Nephron progenitor cell (in vitro differentiated cells): Measurements from ENCODE around the gene SV2A.
"Not testable (repeated sequence)": the region's sequence is repeated elsewhere in the genome, so short reads cannot be mapped to it uniquely, and the experiment has no call there.

Experiments used
- DNase-seq: peaks from one replicate; pipeline ENCODE4 v3.0.0; 2021
- H3K27ac Mint-ChIP-seq: 2 replicates; pipeline ENCODE4 v1.8.0; 2021; ENCODE audit warnings: mild to moderate bottlenecking, moderate library complexity, mixed read lengths
- H3K27me3 Mint-ChIP-seq: 2 replicates; pipeline ENCODE4 v1.8.0; 2021; ENCODE audit warnings: mild to moderate bottlenecking, low read depth, mixed read lengths; ENCODE audit not compliant: poor library complexity
- H3K36me3 Mint-ChIP-seq: 2 replicates; pipeline ENCODE4 v1.8.0; 2021; ENCODE audit warnings: low read depth, mixed read lengths
- H3K4me1 Mint-ChIP-seq: 2 replicates; pipeline ENCODE4 v1.8.0; 2021; ENCODE audit warnings: mixed read lengths
- H3K4me3 Mint-ChIP-seq: 2 replicates; pipeline ENCODE4 v1.8.0; 2021; ENCODE audit warnings: mild to moderate bottlenecking, moderate library complexity, mixed read lengths
- H3K9me3 Mint-ChIP-seq: 2 replicates; pipeline ENCODE4 v1.8.0; 2021; ENCODE audit warnings: mild to moderate bottlenecking, moderate library complexity, mixed read lengths
- TF ChIP-seq, protein P1 (sequence below): fragments of 200-600 bp; sonication (generic); IDR thresholded peaks from 2 replicates; pipeline ENCODE4 v1.5.0; 2021; ENCODE audit warnings: antibody characterized with exemption

Gene SV2A

DNA sequence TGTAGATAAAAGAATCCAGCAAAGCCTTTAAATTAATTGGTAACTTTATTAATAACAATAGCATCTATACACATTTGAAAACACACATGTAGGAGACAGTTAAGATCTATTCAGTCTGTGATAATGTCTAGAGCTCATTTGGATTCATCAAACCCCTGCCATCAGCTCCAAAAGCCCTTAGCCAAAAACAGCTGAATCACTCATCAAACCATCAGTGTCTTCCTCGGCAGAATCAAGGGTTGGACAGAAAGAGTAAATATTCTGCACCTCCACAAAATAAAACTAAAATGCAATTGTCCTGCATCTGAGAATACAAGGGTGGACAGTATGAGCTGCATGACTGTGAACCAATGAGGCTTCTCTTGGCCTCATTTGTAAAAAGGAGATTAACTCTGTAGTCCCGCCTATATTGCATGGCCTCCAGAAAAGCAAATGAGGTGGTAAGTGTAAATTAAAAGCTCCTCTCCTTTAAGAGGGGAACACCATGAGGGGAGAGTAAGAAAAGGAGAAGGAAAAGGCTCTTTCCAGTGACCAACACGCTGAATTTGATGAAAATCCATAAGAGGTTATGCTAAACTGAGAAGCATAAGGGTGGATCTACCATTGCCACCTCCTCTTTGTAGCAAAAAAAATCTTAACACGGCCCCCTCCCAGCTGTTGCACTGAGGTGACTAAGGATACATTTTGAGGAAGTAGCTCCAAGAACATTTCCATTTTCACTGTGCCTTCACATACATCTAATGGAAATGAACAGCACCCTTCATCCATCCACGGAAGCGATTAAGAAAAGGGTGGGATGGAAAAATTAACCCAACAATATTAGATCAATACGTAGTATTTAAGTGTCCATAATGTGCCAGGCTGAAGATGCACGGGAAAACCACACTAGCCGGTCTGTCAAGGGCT lies 33.0 kb downstream of the SV2A start:
- Mint-ChIP-seq H3K36me3 (no peaks in the 10 kb centered on the region), H3K9me3 (no peaks in the 10 kb centered on the region), H3K27ac (no peak overlapping the region), H3K4me3 (no peak overlapping the region), H3K4me1 (peaks cover 8% of the 10 kb centered on the region), H3K27me3 (peaks cover 4% of the 10 kb centered on the region)
- DNase-seq: no peak
- TF ChIP-seq, protein P1, sequence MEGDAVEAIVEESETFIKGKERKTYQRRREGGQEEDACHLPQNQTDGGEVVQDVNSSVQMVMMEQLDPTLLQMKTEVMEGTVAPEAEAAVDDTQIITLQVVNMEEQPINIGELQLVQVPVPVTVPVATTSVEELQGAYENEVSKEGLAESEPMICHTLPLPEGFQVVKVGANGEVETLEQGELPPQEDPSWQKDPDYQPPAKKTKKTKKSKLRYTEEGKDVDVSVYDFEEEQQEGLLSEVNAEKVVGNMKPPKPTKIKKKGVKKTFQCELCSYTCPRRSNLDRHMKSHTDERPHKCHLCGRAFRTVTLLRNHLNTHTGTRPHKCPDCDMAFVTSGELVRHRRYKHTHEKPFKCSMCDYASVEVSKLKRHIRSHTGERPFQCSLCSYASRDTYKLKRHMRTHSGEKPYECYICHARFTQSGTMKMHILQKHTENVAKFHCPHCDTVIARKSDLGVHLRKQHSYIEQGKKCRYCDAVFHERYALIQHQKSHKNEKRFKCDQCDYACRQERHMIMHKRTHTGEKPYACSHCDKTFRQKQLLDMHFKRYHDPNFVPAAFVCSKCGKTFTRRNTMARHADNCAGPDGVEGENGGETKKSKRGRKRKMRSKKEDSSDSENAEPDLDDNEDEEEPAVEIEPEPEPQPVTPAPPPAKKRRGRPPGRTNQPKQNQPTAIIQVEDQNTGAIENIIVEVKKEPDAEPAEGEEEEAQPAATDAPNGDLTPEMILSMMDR: no peak

DNA sequence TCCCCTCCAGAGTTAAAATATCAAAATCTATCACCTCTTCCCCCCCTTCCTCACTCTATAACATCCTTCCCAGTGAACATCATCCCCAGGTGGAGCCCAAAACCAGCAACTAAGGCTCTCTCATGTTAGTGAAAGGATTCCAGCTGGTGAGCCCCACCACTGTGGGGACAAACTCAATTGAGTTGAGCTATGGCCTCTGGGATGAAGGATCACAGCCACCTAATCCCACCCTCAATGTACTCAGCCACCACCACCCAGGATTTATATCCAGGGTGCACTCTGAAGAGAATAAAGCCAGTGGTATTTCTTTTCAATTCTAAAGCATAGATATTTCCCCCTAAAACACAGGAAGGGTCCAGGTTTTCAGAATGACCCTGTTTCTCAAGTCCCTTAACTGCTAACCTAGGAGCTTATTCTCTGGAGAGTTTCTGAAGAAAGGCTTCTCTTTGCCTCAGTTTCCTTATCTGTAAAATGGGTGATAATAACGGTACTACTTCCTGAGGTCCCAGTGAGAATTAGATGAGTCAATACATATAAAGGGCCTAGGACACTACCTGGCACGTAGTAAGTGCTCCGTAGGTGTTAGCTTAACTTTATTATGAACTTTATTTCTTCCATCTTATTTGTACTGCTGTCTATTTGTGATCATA lies 33.9 kb downstream of the SV2A start:
- Mint-ChIP-seq H3K9me3 (no peaks in the 10 kb centered on the region), H3K27ac (no peak overlapping the region), H3K4me3 (no peak overlapping the region), H3K27me3 (no peaks in the 10 kb centered on the region), H3K36me3 (no peaks in the 10 kb centered on the region), H3K4me1 (peaks cover 12% of the 10 kb centered on the region)
- no peak for DNase-seq
- TF ChIP-seq, protein P1: no peak

DNA sequence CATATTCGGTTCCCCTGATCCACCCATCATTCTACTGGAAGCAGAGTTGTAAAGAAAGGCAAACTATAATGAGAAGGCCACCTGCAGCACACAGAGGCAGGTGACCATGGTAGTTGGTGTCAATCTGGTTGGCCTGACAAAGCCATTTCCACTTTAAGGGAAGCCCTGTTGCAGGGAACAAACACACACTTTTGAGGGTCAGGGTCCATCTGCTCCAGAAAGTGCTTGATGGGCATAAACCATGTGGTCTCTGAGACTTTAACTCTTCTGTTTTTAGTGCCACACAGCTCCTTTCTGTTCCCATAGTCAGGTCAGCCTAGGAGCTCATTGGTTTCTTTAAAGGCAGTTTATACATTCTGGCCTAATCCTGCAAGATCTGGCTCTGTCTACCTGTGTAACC lies 35.8 kb downstream of the SV2A start:
- Mint-ChIP-seq H3K27me3 (no peaks in the 10 kb centered on the region), H3K27ac (no peak overlapping the region), H3K36me3 (no peaks in the 10 kb centered on the region), H3K4me3 (no peak overlapping the region), H3K9me3 (no peaks in the 10 kb centered on the region), H3K4me1 (peaks cover 19% of the 10 kb centered on the region)
- no peak for DNase-seq
- TF ChIP-seq, protein P1: no peak

DNA sequence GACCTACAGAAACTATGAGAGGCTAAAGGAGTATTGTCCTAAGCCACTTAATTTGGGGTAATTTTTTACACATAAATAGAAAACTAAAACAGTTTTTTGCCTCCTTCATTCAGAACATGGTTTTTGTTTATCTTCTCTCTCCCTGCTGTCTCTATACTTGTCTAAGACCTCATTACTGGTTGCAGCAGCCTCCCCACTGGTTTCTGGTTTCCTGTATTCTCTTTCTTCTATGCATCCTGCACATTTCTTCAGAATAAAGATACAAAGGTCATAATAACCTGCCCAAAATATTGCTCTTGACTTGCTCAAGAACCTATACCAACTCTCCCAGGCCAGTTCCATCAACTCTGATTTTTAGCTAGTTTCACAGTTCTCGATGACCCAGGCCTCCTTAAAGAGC lies 38.1 kb downstream of the SV2A start:
- no peak for DNase-seq
- Mint-ChIP-seq H3K27ac (no peak overlapping the region), H3K4me3 (no peak overlapping the region), H3K4me1 (peaks cover 19% of the 10 kb centered on the region), H3K36me3 (no peaks in the 10 kb centered on the region), H3K9me3 (no peaks in the 10 kb centered on the region), H3K27me3 (no peaks in the 10 kb centered on the region)
- TF ChIP-seq, protein P1: no peak

DNA sequence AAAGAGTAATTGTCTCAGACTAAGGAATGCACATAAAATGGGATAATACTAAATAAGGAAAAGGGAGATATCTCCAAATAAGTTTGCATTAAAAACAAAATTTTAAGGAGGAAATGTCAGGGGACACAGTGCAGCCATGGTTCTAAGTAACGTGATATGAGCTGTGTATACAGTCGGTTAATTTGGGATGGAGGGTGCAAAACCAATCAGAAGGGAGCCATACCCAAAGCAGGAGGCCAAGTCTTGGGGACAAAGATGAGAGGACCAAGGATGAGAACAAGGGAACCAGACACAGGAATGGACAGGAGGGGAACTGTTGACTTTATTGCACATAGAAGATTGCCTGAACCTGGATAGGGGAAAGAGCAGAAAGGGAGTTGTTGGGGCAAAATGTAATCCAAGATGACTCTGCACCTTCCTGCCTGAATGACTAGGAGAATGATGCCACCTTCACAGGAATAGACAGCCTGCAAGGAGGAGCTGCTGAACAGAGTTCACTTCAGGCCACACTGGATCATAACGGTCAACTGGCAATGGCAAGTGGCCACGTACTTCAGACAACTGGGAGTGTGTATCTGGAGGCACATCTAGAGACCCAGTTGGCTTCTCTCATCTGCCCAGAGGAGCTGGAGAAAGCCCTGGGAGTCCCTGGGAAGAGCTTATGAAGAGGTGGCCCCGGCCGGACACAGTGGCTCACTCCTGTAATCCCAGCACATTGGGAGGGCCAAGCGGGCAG lies 40.3 kb downstream of the SV2A start:
- H3K36me3 Mint-ChIP-seq: no peaks in the 10 kb centered on the region
- H3K27me3 Mint-ChIP-seq: no peaks in the 10 kb centered on the region
- TF ChIP-seq, protein P1: no peak
- no peak overlapping the region for H3K4me3 Mint-ChIP-seq
- no peak for DNase-seq
- peaks cover 19% of the 10 kb centered on the region for H3K4me1 Mint-ChIP-seq
- H3K9me3 Mint-ChIP-seq: no peaks in the 10 kb centered on the region
- no peak overlapping the region for H3K27ac Mint-ChIP-seq

DNA sequence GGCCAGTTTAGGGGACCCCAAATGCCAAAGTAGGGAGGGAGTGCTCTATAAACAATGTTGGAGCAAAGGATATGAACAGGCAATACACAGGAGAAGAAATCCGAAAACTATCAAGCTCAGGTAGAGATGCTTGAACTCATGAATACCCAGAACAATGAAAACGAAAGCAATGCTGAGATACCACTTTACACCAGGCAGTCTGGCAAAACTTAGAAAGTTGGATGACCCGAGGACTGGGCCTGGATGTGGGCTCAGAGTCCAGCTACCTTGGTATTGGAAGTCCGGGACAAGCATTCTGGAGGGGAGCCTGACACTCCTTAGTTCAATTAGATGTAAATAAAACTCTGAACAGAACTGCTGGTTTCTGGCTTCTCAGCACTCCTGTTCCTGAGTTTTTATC lies 44.6 kb downstream of the SV2A start:
- not testable (repeated sequence) for DNase-seq, H3K36me3 Mint-ChIP-seq, H3K27ac Mint-ChIP-seq, H3K9me3 Mint-ChIP-seq, H3K4me1 Mint-ChIP-seq, H3K4me3 Mint-ChIP-seq, H3K27me3 Mint-ChIP-seq

DNA sequence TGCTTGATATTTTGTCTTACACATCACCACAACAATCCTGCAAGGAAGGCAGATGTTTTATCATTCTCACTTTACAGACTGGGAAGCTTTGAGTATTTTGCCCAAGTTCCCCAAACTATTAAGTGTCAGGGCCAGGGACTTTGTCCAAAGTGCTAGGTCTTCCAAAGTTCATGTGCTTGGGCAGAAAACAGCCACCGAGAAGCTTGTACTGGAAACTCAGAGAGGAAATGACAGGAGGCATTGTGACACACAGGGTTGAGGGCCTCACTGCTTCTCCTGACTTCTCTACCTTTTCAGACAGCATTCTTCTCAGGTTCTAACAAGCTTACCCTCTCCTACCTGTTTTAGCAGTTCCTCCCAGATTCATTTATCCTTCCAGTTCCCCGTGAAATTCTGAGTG lies 50.8 kb downstream of the SV2A start:
- not testable (repeated sequence) for H3K27me3 Mint-ChIP-seq, H3K36me3 Mint-ChIP-seq, H3K4me3 Mint-ChIP-seq, DNase-seq, H3K4me1 Mint-ChIP-seq, H3K9me3 Mint-ChIP-seq, H3K27ac Mint-ChIP-seq

DNA sequence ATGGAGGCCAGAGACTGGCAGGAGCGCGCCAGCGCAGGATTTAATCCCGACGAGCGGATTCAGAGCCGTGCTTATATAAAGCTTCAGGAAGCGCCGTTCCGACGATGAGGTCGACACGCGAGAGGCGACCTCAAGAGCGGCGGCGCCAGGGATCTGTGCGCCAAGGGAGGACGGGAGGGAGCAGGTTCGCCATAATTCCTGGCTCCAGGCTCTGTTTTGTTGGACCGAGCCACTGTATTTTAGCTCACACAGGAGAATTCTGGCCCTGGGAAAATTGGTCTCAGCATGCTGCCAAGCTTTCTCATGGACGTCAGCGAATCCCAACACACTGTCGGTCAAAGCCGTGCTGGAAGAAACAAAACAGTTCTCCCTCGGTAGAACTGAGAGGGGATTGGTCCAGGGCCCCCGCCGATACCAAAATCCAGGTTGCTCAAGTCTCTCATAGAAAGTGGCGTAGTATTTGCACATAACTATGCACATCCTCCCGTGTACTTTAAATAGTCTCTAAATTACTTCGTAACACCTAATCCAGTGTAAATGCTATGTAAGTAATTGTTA lies 56.1 kb downstream of the SV2A start:
- not testable (repeated sequence) for H3K36me3 Mint-ChIP-seq, H3K4me1 Mint-ChIP-seq, DNase-seq, H3K27ac Mint-ChIP-seq, H3K9me3 Mint-ChIP-seq, H3K27me3 Mint-ChIP-seq, H3K4me3 Mint-ChIP-seq
